HepG2 (cell line): Measurements from ENCODE around the gene DQX1. TPM values are rescaled to one million over a fixed set of nuclear protein-coding genes. Genes with fewer than 3 reads are reported as not detected.
A peak's percentile ranks its signal among the peaks of the same experiment; 100 is the strongest.

ENCODE experiments used
- BRCA1 ChIP-seq: sonication (generic); formaldehyde crosslinking; IDR thresholded peaks from 2 replicates; pipeline ENCODE4 v1.4.0; 2020; ENCODE audit warnings: missing genetic modification reagents
- CSRNP2 ChIP-seq: sonication (generic); formaldehyde crosslinking; conservative IDR thresholded peaks from 2 replicates; pipeline ENCODE4 v1.8.0; 2022; ENCODE audit warnings: low read depth, missing genetic modification reagents
- DR1 ChIP-seq: sonication (generic); formaldehyde crosslinking; IDR thresholded peaks from 2 replicates; pipeline ENCODE4 v1.8.0; 2021; ENCODE audit warnings: mild to moderate bottlenecking, missing genetic modification reagents, inconsistent platforms
- E2F2 ChIP-seq: sonication (generic); formaldehyde crosslinking; IDR thresholded peaks from 2 replicates; pipeline ENCODE4 v1.4.0; 2020; ENCODE audit warnings: missing genetic modification reagents, borderline replicate concordance
- EP300 ChIP-seq, 3 experiments: sonication (generic) in 1 of 3; formaldehyde crosslinking in 1 of 3; IDR thresholded peaks; 2 replicates each; pipeline versions ENCODE4 v1.5.1 to v1.6.1; 2011 to 2020; ENCODE audit warnings: low read depth in 2 of 3, low read length in 2 of 3, borderline replicate concordance in 1 of 3, improper control_type of control experiment in 1 of 3, mild to moderate bottlenecking in 1 of 3, missing genetic modification reagents in 1 of 3, moderate library complexity in 1 of 3
- GATAD2A ChIP-seq: IDR thresholded peaks from 2 replicates; pipeline ENCODE4 v1.6.1; 2016
- KDM2A ChIP-seq: sonication (generic); formaldehyde crosslinking; IDR thresholded peaks from 2 replicates; pipeline ENCODE4 v1.4.0; 2020; ENCODE audit warnings: low read depth, missing genetic modification reagents, borderline replicate concordance
- NFE2L1 ChIP-seq: sonication (generic); formaldehyde crosslinking; IDR thresholded peaks from 2 replicates; pipeline ENCODE4 v1.4.0; 2020; ENCODE audit warnings: missing genetic modification reagents, mild to moderate bottlenecking, borderline replicate concordance
- NFE2L2 ChIP-seq: fragments of 150-350 bp; IDR thresholded peaks from 2 replicates; pipeline ENCODE4 v1.6.1; 2014; ENCODE audit warnings: low read length
- PAXIP1 ChIP-seq: sonication (generic); formaldehyde crosslinking; conservative IDR thresholded peaks from 2 replicates; pipeline ENCODE4 v1.4.0; 2020; ENCODE audit warnings: mild to moderate bottlenecking, missing genetic modification reagents, moderate library complexity
- PTBP1 ChIP-seq: fragments of 200-400 bp; formaldehyde crosslinking; IDR thresholded peaks from 2 replicates; pipeline ENCODE4 v1.6.1; 2018; ENCODE audit warnings: low read length, low read depth; ENCODE audit not compliant: poor library complexity, severe bottlenecking
- SETDB1 ChIP-seq: sonication (generic); formaldehyde crosslinking; IDR thresholded peaks from 2 replicates; pipeline ENCODE4 v1.5.1; 2020; ENCODE audit warnings: missing genetic modification reagents, mild to moderate bottlenecking, borderline replicate concordance
- SUZ12 ChIP-seq: fragments of 150-350 bp; IDR thresholded peaks from 2 replicates; pipeline ENCODE4 v1.6.1; 2014; ENCODE audit warnings: low read depth, low read length
- THAP8 ChIP-seq: sonication (generic); formaldehyde crosslinking; IDR thresholded peaks from 2 replicates; pipeline ENCODE4 v1.5.1; 2020; ENCODE audit warnings: missing genetic modification reagents, mild to moderate bottlenecking, borderline replicate concordance
- ZBTB46 ChIP-seq: sonication (generic); formaldehyde crosslinking; IDR thresholded peaks from 2 replicates; pipeline ENCODE4 v1.4.0; 2020; ENCODE audit warnings: mild to moderate bottlenecking, missing genetic modification reagents, borderline replicate concordance
- ZNF234 ChIP-seq: sonication (generic); formaldehyde crosslinking; conservative IDR thresholded peaks from 2 replicates; pipeline ENCODE4 v1.5.1; 2020; ENCODE audit warnings: mild to moderate bottlenecking, missing genetic modification reagents
- ZNF292 ChIP-seq: sonication (generic); formaldehyde crosslinking; IDR thresholded peaks from 2 replicates; pipeline ENCODE4 v1.8.1; 2022; ENCODE audit warnings: mild to moderate bottlenecking, low read depth, missing genetic modification reagents, borderline replicate concordance
- ZNF3 ChIP-seq: IDR thresholded peaks from 2 replicates; pipeline ENCODE4 v1.7.0; 2017; ENCODE audit warnings: inconsistent platforms
- polyA plus RNA-seq, 8 experiments: library from polyadenylated mRNA; depleted of rRNA in 3 of 8; stranded (reverse) in 7 of 8; unstranded in 1 of 8; fragments of >200 nt; fragmentation: Illumina TruSeq in 4 of 8; extraction: Trizol in 4 of 8; gene quantifications; 2 replicates each; pipeline versions ENCODE4 v1.2.1 to v1.2.3, GENCODE V29; 2011 to 2016; ENCODE audit warnings: low read depth in 4 of 8, missing spikeins in 1 of 8, mixed read lengths in 1 of 8; ENCODE audit not compliant: insufficient read depth in 1 of 8
- total RNA-seq, 5 experiments: library from RNA; depleted of rRNA; stranded (reverse); fragments of >200 nt; fragmentation: Illumina TruSeq; extraction: Trizol; gene quantifications; 2 replicates each; pipeline ENCODE4 v1.2.3, GENCODE V29; 2016; ENCODE audit warnings: low read depth in 1 of 5
- TF ChIP-seq, protein P1 (sequence below): sonication (generic); formaldehyde crosslinking; IDR thresholded peaks from 2 replicates; pipeline ENCODE4 v1.8.0; 2022; ENCODE audit warnings: mild to moderate bottlenecking, missing genetic modification reagents, moderate library complexity

Gene DQX1
- total and polyA plus RNA-seq, 2 of the 13 experiments (the other 11 are each of a cell fraction or from before 2014, with no cell fraction given), result 27.6 to 89.8 TPM

- TF ChIP-seq CSRNP2 (CRISPR knock-in tag) (no peak), SUZ12 (no peak), PTBP1 (no peak), ZNF3 (no peak), SETDB1 (CRISPR knock-in tag) (no peak), EP300 (IDR thresholded peaks at IDR 0.05; ENCODE audit: low read depth in 2 of 2, low read length in 2 of 2) (peak in 1 of 2 experiments; percentile 23; a peak in 1 of 4 replicates), EP300 (CRISPR knock-in tag; IDR thresholded peaks at IDR 0.05; ENCODE audit: borderline replicate concordance) (no peak), ZNF234 (no peak), NFE2L1 (CRISPR knock-in tag) (no peak), NFE2L2 (no peak), DR1 (CRISPR knock-in tag) (no peak), KDM2A (CRISPR knock-in tag) (peak; percentile 60; the same call in 1 of the 2 replicates), ZBTB46 (CRISPR knock-in tag) (0 out of 2 replicates have a peak, but pooled peaks have one; percentile 5), THAP8 (no peak), ZNF292 (no peak), BRCA1 (CRISPR knock-in tag) (no peak), PAXIP1 (CRISPR knock-in tag) (no peak), E2F2 (no peak), GATAD2A (CRISPR knock-in tag) (no peak)
- TF ChIP-seq, protein P1, sequence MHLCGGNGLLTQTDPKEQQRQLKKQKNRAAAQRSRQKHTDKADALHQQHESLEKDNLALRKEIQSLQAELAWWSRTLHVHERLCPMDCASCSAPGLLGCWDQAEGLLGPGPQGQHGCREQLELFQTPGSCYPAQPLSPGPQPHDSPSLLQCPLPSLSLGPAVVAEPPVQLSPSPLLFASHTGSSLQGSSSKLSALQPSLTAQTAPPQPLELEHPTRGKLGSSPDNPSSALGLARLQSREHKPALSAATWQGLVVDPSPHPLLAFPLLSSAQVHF, result no peak
These were observed 24.5 kb downstream of the DQX1 start (continued) for GRCh38 chr2:74501335-74502071.
